ENCODE measurements around the gene LDB2. TPM values are rescaled to one million over a fixed set of nuclear protein-coding genes. Genes with fewer than 3 reads are reported as not detected.
A peak's percentile ranks its signal among the peaks of the same experiment; 100 is the strongest.

LDB2 gene
- total and polyA plus RNA-seq, 2 donors (not counting 3 experiments of a cell fraction or from before 2014, with no cell fraction given) = 127 to 223 TPM

DNA sequence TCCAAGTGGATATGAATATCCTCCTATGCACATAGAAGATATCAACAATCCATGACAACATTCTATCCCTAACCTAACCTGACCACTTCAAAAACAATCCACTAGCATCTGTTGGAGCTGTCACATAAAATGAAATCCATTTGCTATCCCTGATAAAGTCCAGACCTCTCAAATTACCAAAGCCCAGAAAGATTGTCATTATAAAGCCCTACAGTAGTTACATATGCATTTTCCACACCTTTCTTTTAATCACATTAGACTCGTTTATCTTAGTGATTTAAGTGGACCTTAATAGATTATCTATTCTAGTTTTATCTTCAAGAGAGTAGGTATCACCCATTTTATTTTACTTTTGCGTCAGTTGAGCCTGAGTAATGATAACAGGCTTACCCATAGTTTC is 30.6 kb downstream of the LDB2 start:
- dilution Hi-C loops (cut with MboI; ENCODE audit: extremely low pct_ligation_motif_present, low sequenced_read_pairs) = no loop called here
- no peak overlapping the region for H3K27ac ChIP-seq (ENCODE audit: insufficient read depth, low read depth, low read length)

DNA sequence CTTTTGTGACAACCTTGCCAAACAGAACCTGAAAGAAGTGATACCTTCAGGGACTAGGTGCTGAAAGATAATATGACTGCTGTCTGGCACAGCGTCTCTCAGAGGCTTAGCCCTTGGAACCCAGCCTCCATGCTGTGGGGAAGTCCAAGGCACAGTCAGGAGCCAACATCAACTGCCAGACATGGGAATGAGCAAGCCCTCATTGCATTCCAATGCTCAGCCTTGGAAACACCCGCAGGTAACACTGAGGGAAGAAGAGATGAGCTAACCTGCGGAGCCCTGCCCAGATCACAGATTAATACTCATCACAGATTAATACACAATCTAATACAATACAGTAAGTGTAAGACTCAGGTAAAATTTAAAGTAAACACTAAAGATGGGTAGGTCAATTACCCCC is 31.5 kb downstream of the LDB2 start:
- TF ChIP-seq, protein P1, sequence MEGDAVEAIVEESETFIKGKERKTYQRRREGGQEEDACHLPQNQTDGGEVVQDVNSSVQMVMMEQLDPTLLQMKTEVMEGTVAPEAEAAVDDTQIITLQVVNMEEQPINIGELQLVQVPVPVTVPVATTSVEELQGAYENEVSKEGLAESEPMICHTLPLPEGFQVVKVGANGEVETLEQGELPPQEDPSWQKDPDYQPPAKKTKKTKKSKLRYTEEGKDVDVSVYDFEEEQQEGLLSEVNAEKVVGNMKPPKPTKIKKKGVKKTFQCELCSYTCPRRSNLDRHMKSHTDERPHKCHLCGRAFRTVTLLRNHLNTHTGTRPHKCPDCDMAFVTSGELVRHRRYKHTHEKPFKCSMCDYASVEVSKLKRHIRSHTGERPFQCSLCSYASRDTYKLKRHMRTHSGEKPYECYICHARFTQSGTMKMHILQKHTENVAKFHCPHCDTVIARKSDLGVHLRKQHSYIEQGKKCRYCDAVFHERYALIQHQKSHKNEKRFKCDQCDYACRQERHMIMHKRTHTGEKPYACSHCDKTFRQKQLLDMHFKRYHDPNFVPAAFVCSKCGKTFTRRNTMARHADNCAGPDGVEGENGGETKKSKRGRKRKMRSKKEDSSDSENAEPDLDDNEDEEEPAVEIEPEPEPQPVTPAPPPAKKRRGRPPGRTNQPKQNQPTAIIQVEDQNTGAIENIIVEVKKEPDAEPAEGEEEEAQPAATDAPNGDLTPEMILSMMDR (IDR thresholded peaks at IDR 0.05; ENCODE audit: extremely low read depth in 1 of 2, insufficient read depth in 1 of 2, low read depth in 1 of 2, low read length in 2 of 2) = no peak
- TF ChIP-seq, protein P2, sequence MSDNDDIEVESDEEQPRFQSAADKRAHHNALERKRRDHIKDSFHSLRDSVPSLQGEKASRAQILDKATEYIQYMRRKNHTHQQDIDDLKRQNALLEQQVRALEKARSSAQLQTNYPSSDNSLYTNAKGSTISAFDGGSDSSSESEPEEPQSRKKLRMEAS (IDR thresholded peaks at IDR 0.05; ENCODE audit: insufficient read depth, insufficient read length) = no peak
- TF ChIP-seq MYC (IDR thresholded peaks at IDR 0.05; ENCODE audit: low read depth, low read length) (no peak), FOS (IDR thresholded peaks at IDR 0.05; ENCODE audit: borderline replicate concordance, insufficient read depth, low read length) (no peak), GATA2 (IDR thresholded peaks at IDR 0.05; ENCODE audit: insufficient read depth, insufficient read length, low read depth, low read length) (no peak)
- Histone ChIP-seq H3K27ac (ENCODE audit: insufficient read depth, low read depth, low read length) (peak overlapping the region; percentile 1), H3K4me2 (ENCODE audit: insufficient read depth, low read length) (no peak overlapping the region), H3K4me1 (ENCODE audit: control insufficient read depth, extremely low read depth, insufficient read depth, low read length) (peaks cover 49% of the 10 kb centered on the region), H3K9me3 (replicated peaks; ENCODE audit: control insufficient read depth, insufficient read depth, low read length) (no peaks in the 10 kb centered on the region), H3K27me3 (ENCODE audit: control insufficient read depth in 2 of 2, insufficient read depth in 2 of 2, low read length in 2 of 2) (no peaks in the 10 kb centered on the region), H3K36me3 (ENCODE audit: control insufficient read depth in 2 of 2, extremely low read depth in 1 of 2, insufficient read depth in 2 of 2, low read length in 2 of 2) (peaks cover 0 to 2% of the 10 kb centered on the region in 2 experiments), H3K4me3 (replicated peaks in 1 of 3; ENCODE audit: insufficient read depth in 1 of 3, low read depth in 1 of 3, low read length in 3 of 3) (no peak overlapping the region), H2AFZ (ENCODE audit: low read depth, low read length) (no peak overlapping the region), H3K9ac (replicated peaks; ENCODE audit: extremely low read depth, insufficient read depth, low read length) (no peak overlapping the region), H3K79me2 (ENCODE audit: control insufficient read depth, insufficient read depth, low read length) (no peaks in the 10 kb centered on the region), H4K20me1 (replicated peaks; ENCODE audit: control insufficient read depth, extremely low read depth, insufficient read depth, low read length) (no peaks in the 10 kb centered on the region), H3K9me1 (replicated peaks; ENCODE audit: control insufficient read depth, extremely low read depth, insufficient read depth, low read length) (no peaks in the 10 kb centered on the region)
- FAIRE-seq (peak; percentile 54), DNase-seq (ENCODE audit: low read depth, low spot score) (no peak)
- POLR2A ChIA-PET = no interaction called here
- dilution Hi-C loops (cut with MboI; ENCODE audit: extremely low pct_ligation_motif_present, low sequenced_read_pairs) = no loop called here
- BruUV-seq (replicated peaks) = no TSS peak
- intact Hi-C loops (cut with micrococcal nuclease) = loop anchor here (1.0 kb wide), 3 partner anchors 8 to 25 kb away; no protein-coding TSS in a partner anchor
- CTCF ChIA-PET = interaction anchor here (1.1 to 2.8 kb wide), 2 partner anchors 8 to 9 kb away, joined by 3 to 14 read pairs; no protein-coding TSS in a partner anchor

More for the DNA sequence above, 30.6 kb downstream of the LDB2 start:
- peaks cover 0 to 2% of the 10 kb centered on the region in 2 experiments for H3K36me3 ChIP-seq (ENCODE audit: control insufficient read depth in 2 of 2, extremely low read depth in 1 of 2, insufficient read depth in 2 of 2, low read length in 2 of 2)
- BruUV-seq (replicated peaks) = no TSS peak
- no peaks in the 10 kb centered on the region for H3K79me2 ChIP-seq (ENCODE audit: control insufficient read depth, insufficient read depth, low read length)
- FAIRE-seq = no peak
- no peaks in the 10 kb centered on the region for H4K20me1 ChIP-seq (replicated peaks; ENCODE audit: control insufficient read depth, extremely low read depth, insufficient read depth, low read length)
- TF ChIP-seq GATA2 (IDR thresholded peaks at IDR 0.05; ENCODE audit: insufficient read depth, insufficient read length, low read depth, low read length) (no peak), JUN (IDR thresholded peaks at IDR 0.05; ENCODE audit: borderline replicate concordance, insufficient read depth, insufficient read length, low read depth) (no peak), POLR2A (IDR thresholded peaks at IDR 0.05; ENCODE audit: low read depth, low read length) (no peak), FOS (IDR thresholded peaks at IDR 0.05; ENCODE audit: borderline replicate concordance, insufficient read depth, low read length) (no peak), MYC (IDR thresholded peaks at IDR 0.05; ENCODE audit: low read depth, low read length) (no peak), POLR2AphosphoS5 (IDR thresholded peaks at IDR 0.05; ENCODE audit: insufficient read depth, low read depth, low read length) (no peak)
- TF ChIP-seq, protein P2 (IDR thresholded peaks at IDR 0.05; ENCODE audit: insufficient read depth, insufficient read length) = no peak
- no peak overlapping the region for H3K9ac ChIP-seq (replicated peaks; ENCODE audit: extremely low read depth, insufficient read depth, low read length)
- intact Hi-C loops (cut with micrococcal nuclease) = no loop called here
- CTCF ChIA-PET = interaction anchor here (1.1 kb wide), 1 partner anchor 10 kb away, joined by 3 read pairs; no protein-coding TSS in a partner anchor
- POLR2A ChIA-PET = no interaction called here
- no peaks in the 10 kb centered on the region for H3K9me3 ChIP-seq (replicated peaks; ENCODE audit: control insufficient read depth, insufficient read depth, low read length)
- DNase-seq (ENCODE audit: low read depth, low spot score) = no peak
- peaks cover 46% of the 10 kb centered on the region for H3K4me1 ChIP-seq (ENCODE audit: control insufficient read depth, extremely low read depth, insufficient read depth, low read length)
- H3K4me2 ChIP-seq (ENCODE audit: insufficient read depth, low read length) = no peak overlapping the region
- H3K9me1 ChIP-seq (replicated peaks; ENCODE audit: control insufficient read depth, extremely low read depth, insufficient read depth, low read length) = no peaks in the 10 kb centered on the region
- no peaks in the 10 kb centered on the region for H3K27me3 ChIP-seq (ENCODE audit: control insufficient read depth in 2 of 2, insufficient read depth in 2 of 2, low read length in 2 of 2)
- no peak overlapping the region for H3K4me3 ChIP-seq (replicated peaks in 1 of 3; ENCODE audit: insufficient read depth in 1 of 3, low read depth in 1 of 3, low read length in 3 of 3)
- no peak overlapping the region for H2AFZ ChIP-seq (ENCODE audit: low read depth, low read length)
